ENCODE data around the gene OR2AP1. TPM values are rescaled to one million over a fixed set of nuclear protein-coding genes. Genes with fewer than 3 reads are reported as not detected.

OR2AP1 gene
- total RNA-seq, 1 experiment from 2014 or later: not detected

GRCh38 chr12:55624056-55624455, 51.8 kb downstream of the OR2AP1 start:
- Histone ChIP-seq H3K4me3 (ENCODE audit: insufficient read depth, low read depth, low read length) (no peak overlapping the region), H3K36me3 (replicated peaks; ENCODE audit: control insufficient read depth, insufficient read depth, low read length) (no peaks in the 10 kb centered on the region), H3K27me3 (ENCODE audit: control insufficient read depth, insufficient read depth, low read length) (no peaks in the 10 kb centered on the region)
- DNase-seq: no peak

Other genes starting within 250 kb of the OR2AP1 start
- gene OR6C3, start 241.7 kb upstream of the OR2AP1 start, total RNA-seq (2014; rRNA removed; shearing (Covaris generic)): not detected in 2 replicates
- not detected in 2 replicates for gene OR6C75, start 209.5 kb upstream of the OR2AP1 start, total RNA-seq (2014; rRNA removed; shearing (Covaris generic))
- gene OR6C65, start 171.9 kb upstream of the OR2AP1 start, total RNA-seq (2014; rRNA removed; shearing (Covaris generic)): not detected in 2 replicates
- gene OR6C76, start 146.2 kb upstream of the OR2AP1 start, total RNA-seq (2014; rRNA removed; shearing (Covaris generic)): not detected in 2 replicates
- not detected in 2 replicates for gene OR6C2, start 128.4 kb upstream of the OR2AP1 start, total RNA-seq (2014; rRNA removed; shearing (Covaris generic))
- not detected in 2 replicates for gene OR6C70, start 102.3 kb upstream of the OR2AP1 start, total RNA-seq (2014; rRNA removed; shearing (Covaris generic))
- gene OR6C68, start 80.1 kb upstream of the OR2AP1 start, total RNA-seq (2014; rRNA removed; shearing (Covaris generic)): not detected in 2 replicates
- gene OR6C4, start 22.9 kb upstream of the OR2AP1 start, total RNA-seq (2014; rRNA removed; shearing (Covaris generic)): not detected in 2 replicates
- not detected in 2 replicates for gene OR10P1, start 64.4 kb downstream of the OR2AP1 start, total RNA-seq (2014; rRNA removed; shearing (Covaris generic))
- 38.0 and 46.1 TPM in 2 replicates for gene ITGA7, start 135.4 kb downstream of the OR2AP1 start, total RNA-seq (2014; rRNA removed; shearing (Covaris generic))
- gene BLOC1S1, start 143.6 kb downstream of the OR2AP1 start, total RNA-seq (2014; rRNA removed; shearing (Covaris generic)): 59.6 and 76.9 TPM in 2 replicates
- gene RDH5, start 147.9 kb downstream of the OR2AP1 start, total RNA-seq (2014; rRNA removed; shearing (Covaris generic)): 2.1 and 4.2 TPM in 2 replicates
- gene CD63, start 156.5 kb downstream of the OR2AP1 start, total RNA-seq (2014; rRNA removed; shearing (Covaris generic)): 314 and 321 TPM in 2 replicates
- gene GDF11, start 170.7 kb downstream of the OR2AP1 start, total RNA-seq (2014; rRNA removed; shearing (Covaris generic)): 11.1 and 13.7 TPM in 2 replicates
- gene SARNP, start 245.3 kb downstream of the OR2AP1 start, total RNA-seq (2014; rRNA removed; shearing (Covaris generic)): 99.1 and 119 TPM in 2 replicates
- gene ORMDL2, start 245.6 kb downstream of the OR2AP1 start, total RNA-seq (2014; rRNA removed; shearing (Covaris generic)): 10.6 and 18.3 TPM in 2 replicates

Data from H7 (cell line).